Measurements from ENCODE around the gene H19. TPM values are rescaled to one million over a fixed set of nuclear protein-coding genes. Genes with fewer than 3 reads are reported as not detected.

Gene H19
- total RNA-seq, 1 donor from 2014 or later = 19.7 TPM

DNA sequence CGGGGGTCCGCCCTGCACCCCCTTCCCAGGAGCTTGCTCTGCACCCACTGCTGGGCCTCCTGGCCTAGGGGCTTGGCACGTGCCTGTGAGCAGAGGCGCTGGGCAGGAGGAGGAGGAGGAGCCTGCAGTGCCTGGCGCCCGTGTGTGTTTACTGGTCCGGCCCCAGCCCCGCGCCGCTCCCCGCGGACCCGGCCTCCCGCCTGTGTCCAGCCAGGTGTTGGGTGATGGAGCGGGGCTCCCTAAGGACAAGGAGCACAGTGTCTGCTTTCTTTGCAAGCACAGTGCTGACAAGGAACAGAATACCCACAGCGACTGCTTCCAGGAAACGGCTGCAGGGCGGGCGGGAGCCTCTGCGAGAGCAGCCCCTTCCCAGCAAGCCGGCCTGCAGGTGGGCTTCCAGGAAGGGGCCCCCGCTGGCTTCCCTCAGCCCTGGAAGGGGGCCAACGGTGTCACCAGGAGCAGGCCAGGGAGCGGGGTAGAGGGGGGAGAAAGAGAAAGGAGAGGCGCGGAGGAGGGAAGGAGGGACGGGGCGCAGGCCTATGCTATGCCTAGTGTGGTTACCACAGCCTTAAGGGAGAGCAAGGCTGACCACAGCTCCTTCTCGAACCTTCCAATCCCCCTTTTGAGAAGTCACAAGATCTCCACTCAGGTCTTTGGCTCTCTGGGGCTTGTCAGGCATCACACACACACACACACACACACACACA is 6.6 kb downstream of the H19 start:
- Histone ChIP-seq H3K27me3 (ENCODE audit: control insufficient read depth, insufficient read depth, low read length) (no peaks in the 10 kb centered on the region), H3K36me3 (ENCODE audit: control insufficient read depth, insufficient read depth, low read length) (no peaks in the 10 kb centered on the region), H3K4me3 (ENCODE audit: low read depth, low read length) (no peak overlapping the region)
- FAIRE-seq (no peak), DNase-seq (ENCODE audit: low read depth) (no peak)
- TF ChIP-seq, protein P1, sequence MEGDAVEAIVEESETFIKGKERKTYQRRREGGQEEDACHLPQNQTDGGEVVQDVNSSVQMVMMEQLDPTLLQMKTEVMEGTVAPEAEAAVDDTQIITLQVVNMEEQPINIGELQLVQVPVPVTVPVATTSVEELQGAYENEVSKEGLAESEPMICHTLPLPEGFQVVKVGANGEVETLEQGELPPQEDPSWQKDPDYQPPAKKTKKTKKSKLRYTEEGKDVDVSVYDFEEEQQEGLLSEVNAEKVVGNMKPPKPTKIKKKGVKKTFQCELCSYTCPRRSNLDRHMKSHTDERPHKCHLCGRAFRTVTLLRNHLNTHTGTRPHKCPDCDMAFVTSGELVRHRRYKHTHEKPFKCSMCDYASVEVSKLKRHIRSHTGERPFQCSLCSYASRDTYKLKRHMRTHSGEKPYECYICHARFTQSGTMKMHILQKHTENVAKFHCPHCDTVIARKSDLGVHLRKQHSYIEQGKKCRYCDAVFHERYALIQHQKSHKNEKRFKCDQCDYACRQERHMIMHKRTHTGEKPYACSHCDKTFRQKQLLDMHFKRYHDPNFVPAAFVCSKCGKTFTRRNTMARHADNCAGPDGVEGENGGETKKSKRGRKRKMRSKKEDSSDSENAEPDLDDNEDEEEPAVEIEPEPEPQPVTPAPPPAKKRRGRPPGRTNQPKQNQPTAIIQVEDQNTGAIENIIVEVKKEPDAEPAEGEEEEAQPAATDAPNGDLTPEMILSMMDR (IDR thresholded peaks at IDR 0.05; ENCODE audit: insufficient read depth, low read length, severe bottlenecking) = no peak

GRCh38 chr11:1989953-1990352 is 7.7 kb downstream of the H19 start:
- H3K36me3 ChIP-seq (ENCODE audit: control insufficient read depth, insufficient read depth, low read length) = no peaks in the 10 kb centered on the region
- H3K27me3 ChIP-seq (ENCODE audit: control insufficient read depth, insufficient read depth, low read length) = no peaks in the 10 kb centered on the region
- no peak overlapping the region for H3K4me3 ChIP-seq (ENCODE audit: low read depth, low read length)
- DNase-seq (ENCODE audit: low read depth) = no peak
- TF ChIP-seq, protein P1 (IDR thresholded peaks at IDR 0.05; ENCODE audit: insufficient read depth, low read length, severe bottlenecking) = no peak
- FAIRE-seq = no peak

- Histone ChIP-seq H3K36me3 (ENCODE audit: control insufficient read depth, insufficient read depth, low read length) (no peaks in the 10 kb centered on the region), H3K4me3 (ENCODE audit: low read depth, low read length) (no peak overlapping the region), H3K27me3 (ENCODE audit: control insufficient read depth, insufficient read depth, low read length) (no peaks in the 10 kb centered on the region)
- FAIRE-seq (no peak), DNase-seq (ENCODE audit: low read depth) (no peak)
- TF ChIP-seq, protein P1 (IDR thresholded peaks at IDR 0.05; ENCODE audit: insufficient read depth, low read length, severe bottlenecking) = no peak
Observed at GRCh38 chr11:1988667-1989317, 8.8 kb downstream of the H19 start.

DNA sequence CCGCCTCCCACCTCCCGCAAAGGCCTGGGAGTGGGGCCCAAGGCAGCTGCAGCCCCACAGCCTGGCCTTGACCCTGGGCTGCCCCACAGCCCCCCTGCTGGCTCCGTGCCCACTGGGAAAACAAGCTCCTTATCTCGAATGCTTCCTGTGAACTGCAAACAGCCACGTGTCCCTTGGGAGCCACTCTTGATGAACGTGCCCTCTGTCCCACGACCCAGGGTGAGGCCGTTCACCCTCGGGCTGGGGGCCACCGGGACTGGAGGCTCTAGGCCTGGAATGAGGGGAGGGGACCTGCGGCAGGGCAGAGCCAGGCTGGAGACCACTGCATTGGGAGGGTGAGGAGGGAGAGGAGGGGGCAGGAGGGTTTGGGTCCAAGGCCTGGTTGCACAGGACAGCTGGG is 9.5 kb downstream of the H19 start:
- TF ChIP-seq, protein P1 (IDR thresholded peaks at IDR 0.05; ENCODE audit: insufficient read depth, low read length, severe bottlenecking) = no peak
- H3K36me3 ChIP-seq (ENCODE audit: control insufficient read depth, insufficient read depth, low read length) = no peaks in the 10 kb centered on the region
- FAIRE-seq = no peak

GRCh38 chr11:1987024-1987423 is 10.6 kb downstream of the H19 start:
- Histone ChIP-seq H3K36me3 (ENCODE audit: control insufficient read depth, insufficient read depth, low read length) (no peaks in the 10 kb centered on the region), H3K4me3 (ENCODE audit: low read depth, low read length) (no peak overlapping the region), H3K27me3 (ENCODE audit: control insufficient read depth, insufficient read depth, low read length) (no peaks in the 10 kb centered on the region)
- no peak for DNase-seq (ENCODE audit: low read depth)
- TF ChIP-seq, protein P1 (IDR thresholded peaks at IDR 0.05; ENCODE audit: insufficient read depth, low read length, severe bottlenecking) = no peak
- FAIRE-seq = no peak

More for the DNA sequence above, 9.5 kb downstream of the H19 start:
- no peak for DNase-seq (ENCODE audit: low read depth)
- Histone ChIP-seq H3K4me3 (ENCODE audit: low read depth, low read length) (no peak overlapping the region), H3K27me3 (ENCODE audit: control insufficient read depth, insufficient read depth, low read length) (no peaks in the 10 kb centered on the region)
